ENCODE measurements around the gene SRRM4. TPM values are rescaled to one million over a fixed set of nuclear protein-coding genes. Genes with fewer than 3 reads are reported as not detected.

SRRM4 gene
- total RNA-seq, 1 donor from 2014 or later, result 1.7 TPM

DNA sequence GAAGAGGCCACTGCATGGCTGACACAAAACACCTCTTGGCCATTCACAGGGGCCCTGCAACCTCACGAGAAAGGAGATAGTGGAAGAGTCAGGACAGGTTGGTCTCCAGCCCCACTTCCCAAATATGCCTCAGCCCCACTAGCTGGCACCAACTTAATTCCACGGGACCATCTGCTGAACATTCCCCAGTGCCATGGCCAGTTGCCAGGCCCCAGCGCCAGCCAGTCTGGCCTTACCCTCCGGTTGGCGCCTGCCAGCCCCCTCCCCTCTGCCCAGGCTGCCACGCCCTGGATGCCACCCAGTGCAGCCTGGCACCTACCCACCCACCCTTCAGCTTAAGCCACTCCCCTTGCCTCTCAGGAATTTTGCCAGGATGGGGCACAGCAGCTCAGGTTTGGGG is 176.2 kb downstream of the SRRM4 start:
- no peaks in the 10 kb centered on the region for H3K27me3 Mint-ChIP-seq (ENCODE audit: low read depth)
- H3K4me3 Mint-ChIP-seq, result no peak overlapping the region
- no peaks in the 10 kb centered on the region for H3K9me3 Mint-ChIP-seq
- H3K4me1 Mint-ChIP-seq, result peaks cover 14% of the 10 kb centered on the region
- H3K27ac Mint-ChIP-seq, result no peak overlapping the region
- DNase-seq (ENCODE audit: low spot score in 2 of 2, unreplicated experiment in 2 of 2), result no peak
- H3K36me3 Mint-ChIP-seq, result peaks cover 4% of the 10 kb centered on the region
- TF ChIP-seq CTCF (IDR thresholded peaks at IDR 0.05; ENCODE audit: unreplicated experiment), result no peak

DNA sequence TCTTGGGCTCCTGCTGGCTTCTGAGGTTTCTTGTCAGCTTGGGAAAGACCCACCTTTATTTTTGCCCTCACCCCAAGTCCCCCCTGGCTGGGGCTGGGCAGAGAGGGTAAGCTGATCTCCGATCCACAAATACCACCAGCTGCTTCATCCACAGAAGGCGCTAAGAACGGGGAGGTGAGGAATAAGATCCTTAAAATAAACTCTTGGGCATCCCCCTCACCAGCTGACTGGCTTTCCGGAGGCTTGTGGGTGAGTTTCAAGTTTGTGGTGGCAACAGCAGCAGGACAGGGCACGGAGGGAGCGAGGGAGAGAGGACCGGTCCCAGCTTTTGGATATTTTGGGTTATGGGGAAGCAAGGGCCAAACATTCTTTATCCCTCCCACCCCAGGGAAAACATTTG is 176.6 kb downstream of the SRRM4 start:
- no peak for DNase-seq (ENCODE audit: low spot score in 2 of 2, unreplicated experiment in 2 of 2)
- Mint-ChIP-seq H3K27me3 (ENCODE audit: low read depth) (no peaks in the 10 kb centered on the region), H3K4me1 (peaks cover 12% of the 10 kb centered on the region), H3K27ac (no peak overlapping the region), H3K9me3 (no peaks in the 10 kb centered on the region), H3K36me3 (peaks cover 4% of the 10 kb centered on the region), H3K4me3 (no peak overlapping the region)
- TF ChIP-seq CTCF (IDR thresholded peaks at IDR 0.05; ENCODE audit: unreplicated experiment), result no peak

DNA sequence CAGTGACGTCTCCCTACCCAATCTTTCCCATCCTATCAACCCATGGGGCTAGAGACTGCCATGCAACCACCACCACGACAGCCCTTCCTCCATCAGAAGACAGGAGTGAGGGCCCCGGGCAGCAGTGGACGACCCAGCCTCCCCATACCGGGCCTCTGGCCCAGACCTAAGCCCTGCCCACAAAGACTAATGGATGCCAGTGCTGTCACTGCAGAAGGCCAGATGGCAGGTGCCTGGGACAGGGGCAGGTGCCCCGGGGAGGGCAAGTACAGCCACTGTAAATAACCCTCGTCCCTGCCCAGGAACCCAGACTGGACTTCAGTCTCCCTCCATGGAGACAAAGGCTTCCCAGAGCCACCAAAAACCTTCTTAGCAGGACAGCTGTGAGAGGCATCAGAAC is 177.1 kb downstream of the SRRM4 start:
- H3K4me3 Mint-ChIP-seq, result no peak overlapping the region
- TF ChIP-seq CTCF (IDR thresholded peaks at IDR 0.05; ENCODE audit: unreplicated experiment), result no peak
- no peaks in the 10 kb centered on the region for H3K27me3 Mint-ChIP-seq (ENCODE audit: low read depth)
- no peak for DNase-seq (ENCODE audit: low spot score in 2 of 2, unreplicated experiment in 2 of 2)
- H3K36me3 Mint-ChIP-seq, result peaks cover 4% of the 10 kb centered on the region
- peaks cover 10% of the 10 kb centered on the region for H3K4me1 Mint-ChIP-seq
- H3K27ac Mint-ChIP-seq, result no peak overlapping the region
- H3K9me3 Mint-ChIP-seq, result no peaks in the 10 kb centered on the region

- TF ChIP-seq CTCF (IDR thresholded peaks at IDR 0.05; ENCODE audit: unreplicated experiment), result no peak
- DNase-seq (ENCODE audit: low spot score in 2 of 2, unreplicated experiment in 2 of 2), result no peak
- Mint-ChIP-seq H3K9me3 (no peaks in the 10 kb centered on the region), H3K4me1 (peaks cover 3% of the 10 kb centered on the region), H3K4me3 (no peak overlapping the region), H3K36me3 (peaks cover 4% of the 10 kb centered on the region), H3K27me3 (ENCODE audit: low read depth) (no peaks in the 10 kb centered on the region), H3K27ac (no peak overlapping the region)
These were observed 178.5 kb downstream of the SRRM4 start for GRCh38 chr12:119159844-119160243.

DNA sequence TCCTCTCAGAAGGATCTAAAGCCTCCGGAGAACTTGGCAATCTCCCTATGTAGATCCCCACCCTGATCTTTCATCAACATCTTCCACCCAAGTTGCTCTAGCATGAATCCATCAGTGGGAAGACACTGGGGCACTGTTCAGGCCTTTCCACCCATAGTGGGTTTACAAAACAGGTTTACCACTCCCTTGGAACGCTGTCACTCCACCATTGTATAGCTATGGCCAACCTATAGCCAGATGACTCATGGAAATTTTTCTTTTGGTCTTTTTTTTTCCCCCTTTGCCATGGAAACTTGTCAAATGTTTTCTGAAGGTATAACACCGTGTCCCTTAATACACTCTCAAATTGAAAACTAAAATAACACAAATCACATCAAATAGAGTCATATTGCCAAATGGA is 186.6 kb downstream of the SRRM4 start:
- no peak for DNase-seq (ENCODE audit: low spot score in 2 of 2, unreplicated experiment in 2 of 2)
- Mint-ChIP-seq H3K27ac (no peak overlapping the region), H3K4me1 (peaks cover 21% of the 10 kb centered on the region), H3K4me3 (no peak overlapping the region), H3K9me3 (peaks cover 4% of the 10 kb centered on the region), H3K27me3 (ENCODE audit: low read depth) (no peaks in the 10 kb centered on the region), H3K36me3 (no peaks in the 10 kb centered on the region)
- TF ChIP-seq CTCF (IDR thresholded peaks at IDR 0.05; ENCODE audit: unreplicated experiment), result no peak

- Mint-ChIP-seq H3K4me3 (no peak overlapping the region), H3K27me3 (ENCODE audit: low read depth) (no peaks in the 10 kb centered on the region)
- no peak for DNase-seq (ENCODE audit: low spot score in 2 of 2, unreplicated experiment in 2 of 2)
These were observed 187.4 kb downstream of the SRRM4 start for GRCh38 chr12:119168721-119169120.

More at GRCh38 chr12:119168721-119169120, 187.4 kb downstream of the SRRM4 start:
- TF ChIP-seq CTCF (IDR thresholded peaks at IDR 0.05; ENCODE audit: unreplicated experiment), result no peak
- Mint-ChIP-seq H3K36me3 (no peaks in the 10 kb centered on the region), H3K27ac (peak overlapping the region; percentile 85), H3K4me1 (peaks cover 21% of the 10 kb centered on the region), H3K9me3 (peaks cover 4% of the 10 kb centered on the region)
